HCT116 (cell line): ENCODE data around the gene LHX2.

ENCODE experiments used
- EZH2phosphoT487 ChIP-seq: fragments of 200-600 bp; IDR thresholded peaks from 2 replicates; pipeline ENCODE4 v1.6.1; 2018; ENCODE audit warnings: antibody characterized with exemption, borderline replicate concordance
- POLR2A ChIP-seq: IDR thresholded peaks from 2 replicates; pipeline ENCODE4 v1.7.0; 2011; ENCODE audit warnings: borderline replicate concordance; ENCODE audit not compliant: insufficient read depth, insufficient read length; ENCODE audit errors: extremely low read depth
- POLR2AphosphoS5 ChIP-seq: IDR thresholded peaks from 2 replicates; pipeline ENCODE4 v1.6.1; 2011; ENCODE audit warnings: mild to moderate bottlenecking, low read depth, low read length, moderate library complexity
- TCF7L2 ChIP-seq: IDR thresholded peaks from 2 replicates; pipeline ENCODE4 v1.7.0; 2011; ENCODE audit warnings: borderline replicate concordance, inconsistent platforms; ENCODE audit not compliant: insufficient read depth, insufficient read length; ENCODE audit errors: extremely low read depth
- TF ChIP-seq, protein P1 (sequence below), 3 experiments: fragments of 200-600 bp in 1 of 3; sonication (generic) in 1 of 3; IDR thresholded peaks in 2 of 3; conservative IDR thresholded peaks in 1 of 3; 2 replicates each; pipeline ENCODE4 v1.5.1; 2012 to 2017; ENCODE audit warnings: low read depth in 2 of 3, low read length in 2 of 3, antibody characterized with exemption in 1 of 3, borderline replicate concordance in 1 of 3, control low read depth in 1 of 3, mild to moderate bottlenecking in 1 of 3, mixed read lengths in 1 of 3, mixed run types in 1 of 3, moderate library complexity in 1 of 3; ENCODE audit not compliant: insufficient read depth in 1 of 3
- TF ChIP-seq, protein P2 (sequence below): IDR thresholded peaks from 2 replicates; pipeline ENCODE4 v1.6.1; 2012
- TF ChIP-seq, protein P3 (sequence below): IDR thresholded peaks from 2 replicates; pipeline ENCODE4 v1.6.1; 2012

DNA sequence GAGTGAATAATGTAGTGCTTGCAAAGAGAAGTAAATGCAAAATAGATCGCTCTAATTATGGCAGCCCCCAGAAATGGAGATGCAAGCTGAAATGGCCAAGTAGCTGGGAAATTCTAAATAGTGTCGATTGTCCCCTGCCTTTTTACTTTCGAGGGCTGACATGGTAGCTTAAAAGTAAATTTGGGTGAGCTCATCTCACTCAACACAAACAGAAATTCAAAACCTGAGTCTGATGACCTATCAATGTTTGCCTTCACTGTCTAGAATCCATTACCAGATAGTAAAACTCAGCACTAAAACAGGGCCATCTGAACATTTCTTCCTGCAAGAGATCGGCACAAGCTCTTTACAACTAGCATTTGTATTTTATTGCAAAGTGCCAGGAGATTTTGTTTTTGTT is 7.0 kb upstream of the LHX2 start:
- TF ChIP-seq, protein P1, sequence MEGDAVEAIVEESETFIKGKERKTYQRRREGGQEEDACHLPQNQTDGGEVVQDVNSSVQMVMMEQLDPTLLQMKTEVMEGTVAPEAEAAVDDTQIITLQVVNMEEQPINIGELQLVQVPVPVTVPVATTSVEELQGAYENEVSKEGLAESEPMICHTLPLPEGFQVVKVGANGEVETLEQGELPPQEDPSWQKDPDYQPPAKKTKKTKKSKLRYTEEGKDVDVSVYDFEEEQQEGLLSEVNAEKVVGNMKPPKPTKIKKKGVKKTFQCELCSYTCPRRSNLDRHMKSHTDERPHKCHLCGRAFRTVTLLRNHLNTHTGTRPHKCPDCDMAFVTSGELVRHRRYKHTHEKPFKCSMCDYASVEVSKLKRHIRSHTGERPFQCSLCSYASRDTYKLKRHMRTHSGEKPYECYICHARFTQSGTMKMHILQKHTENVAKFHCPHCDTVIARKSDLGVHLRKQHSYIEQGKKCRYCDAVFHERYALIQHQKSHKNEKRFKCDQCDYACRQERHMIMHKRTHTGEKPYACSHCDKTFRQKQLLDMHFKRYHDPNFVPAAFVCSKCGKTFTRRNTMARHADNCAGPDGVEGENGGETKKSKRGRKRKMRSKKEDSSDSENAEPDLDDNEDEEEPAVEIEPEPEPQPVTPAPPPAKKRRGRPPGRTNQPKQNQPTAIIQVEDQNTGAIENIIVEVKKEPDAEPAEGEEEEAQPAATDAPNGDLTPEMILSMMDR (IDR thresholded peaks at IDR 0.05 in 2 of 3, conservative IDR thresholded peaks at IDR 0.05 in 1 of 3; ENCODE audit: borderline replicate concordance in 1 of 3, insufficient read depth in 1 of 3, low read depth in 2 of 3, low read length in 2 of 3) = no peak
- TF ChIP-seq TCF7L2 (no peak), POLR2AphosphoS5 (no peak), EZH2phosphoT487 (no peak), POLR2A (no peak)
- TF ChIP-seq, protein P2, sequence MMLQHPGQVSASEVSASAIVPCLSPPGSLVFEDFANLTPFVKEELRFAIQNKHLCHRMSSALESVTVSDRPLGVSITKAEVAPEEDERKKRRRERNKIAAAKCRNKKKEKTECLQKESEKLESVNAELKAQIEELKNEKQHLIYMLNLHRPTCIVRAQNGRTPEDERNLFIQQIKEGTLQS = no peak
- TF ChIP-seq, protein P3, sequence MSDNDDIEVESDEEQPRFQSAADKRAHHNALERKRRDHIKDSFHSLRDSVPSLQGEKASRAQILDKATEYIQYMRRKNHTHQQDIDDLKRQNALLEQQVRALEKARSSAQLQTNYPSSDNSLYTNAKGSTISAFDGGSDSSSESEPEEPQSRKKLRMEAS = no peak
